Ectodermal cell (in vitro differentiated cells): Measurements from ENCODE around the gene RPRM.
"Not testable (repeated sequence)": the region's sequence is repeated elsewhere in the genome, so short reads cannot be mapped to it uniquely, and the experiment has no call there.

Source experiments
- H3K27ac ChIP-seq: 2 replicates; pipeline ENCODE4 v1.7.0; 2013; ENCODE audit warnings: mild to moderate bottlenecking, low read depth, low read length; ENCODE audit not compliant: insufficient read depth, poor library complexity, severe bottlenecking
- H3K27me3 ChIP-seq: 2 replicates; pipeline ENCODE4 v1.7.0; 2013; ENCODE audit warnings: mild to moderate bottlenecking, low read length; ENCODE audit not compliant: insufficient read depth, control insufficient read depth, poor library complexity, severe bottlenecking
- H3K36me3 ChIP-seq: one replicate; pipeline ENCODE4 v1.7.0; 2013; ENCODE audit warnings: low read length; ENCODE audit not compliant: control insufficient read depth, insufficient read depth
- H3K4me1 ChIP-seq: one replicate; pipeline ENCODE4 v1.7.0; 2013; ENCODE audit warnings: low read length; ENCODE audit not compliant: control insufficient read depth, insufficient read depth
- H3K4me3 ChIP-seq: 2 replicates; pipeline ENCODE4 v1.7.0; 2013; ENCODE audit warnings: low read depth, low read length, control low read depth; ENCODE audit not compliant: insufficient read depth
- H3K9me3 ChIP-seq: 2 replicates; pipeline ENCODE4 v1.7.0; 2013; ENCODE audit warnings: mild to moderate bottlenecking, low read length, moderate library complexity; ENCODE audit not compliant: control insufficient read depth
- WGBS, 2 experiments: methylation state at CpG; one replicate each; pipeline ENCODE4 v1.1.7; 2013; ENCODE audit warnings: missing lambda C conversion rate in 2 of 2; 5-methylcytosine and 5-hydroxymethylcytosine counted together

RPRM gene

DNA sequence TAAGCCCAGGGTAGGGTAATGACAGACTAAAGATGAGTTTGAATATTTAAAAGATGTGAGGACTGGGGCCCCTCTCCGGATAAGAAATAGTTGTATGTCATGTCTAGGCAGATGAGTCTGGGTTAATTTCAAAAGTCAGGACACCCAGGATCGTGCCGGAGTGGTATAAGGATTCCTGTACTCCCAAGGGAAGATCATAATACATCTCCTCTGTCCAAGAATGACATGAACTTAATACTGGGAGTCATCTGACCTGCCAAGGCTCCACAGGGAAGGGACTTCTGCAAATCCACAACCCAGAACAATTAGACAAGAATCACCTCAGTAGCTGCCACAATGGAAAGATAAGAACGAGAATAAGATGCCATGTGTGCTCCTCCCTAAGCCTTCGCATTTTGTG, 17.1 kb downstream of the RPRM start:
- no peaks in the 10 kb centered on the region for H3K27me3 ChIP-seq
- 90 to 91% methylated on average over 5 of the region's 5 CpGs for WGBS, 2 experiments

DNA sequence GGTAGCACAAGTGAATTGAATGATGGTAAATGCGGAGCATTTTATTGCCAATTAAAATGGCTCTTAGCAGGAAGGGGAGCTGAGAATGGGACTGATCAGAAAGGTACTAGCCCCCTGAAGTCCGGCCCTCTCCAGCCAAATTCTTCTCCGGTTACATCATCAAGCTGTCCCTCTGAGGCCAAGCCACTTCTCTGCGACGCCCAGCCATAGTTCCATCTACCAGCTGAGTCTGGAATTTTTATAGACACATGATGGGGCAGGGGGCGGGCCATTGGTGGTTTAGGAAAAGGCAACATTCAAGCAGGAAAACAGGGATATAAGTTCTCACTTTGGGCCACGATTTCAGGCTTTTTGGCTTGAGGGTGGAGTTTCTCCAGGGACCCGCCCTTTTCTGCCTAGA, 22.7 kb downstream of the RPRM start:
- Histone ChIP-seq H3K4me1 (no peaks in the 10 kb centered on the region), H3K27me3 (no peaks in the 10 kb centered on the region), H3K27ac (no peak overlapping the region), H3K4me3 (no peak overlapping the region), H3K9me3 (no peaks in the 10 kb centered on the region), H3K36me3 (no peaks in the 10 kb centered on the region)
- WGBS, 2 experiments, result 90 to 96% methylated on average over 8 of the region's 8 CpGs

More for the DNA sequence above, 17.1 kb downstream of the RPRM start:
- Histone ChIP-seq H3K9me3 (no peaks in the 10 kb centered on the region), H3K4me3 (no peak overlapping the region), H3K4me1 (no peaks in the 10 kb centered on the region), H3K27ac (no peak overlapping the region), H3K36me3 (no peaks in the 10 kb centered on the region)

DNA sequence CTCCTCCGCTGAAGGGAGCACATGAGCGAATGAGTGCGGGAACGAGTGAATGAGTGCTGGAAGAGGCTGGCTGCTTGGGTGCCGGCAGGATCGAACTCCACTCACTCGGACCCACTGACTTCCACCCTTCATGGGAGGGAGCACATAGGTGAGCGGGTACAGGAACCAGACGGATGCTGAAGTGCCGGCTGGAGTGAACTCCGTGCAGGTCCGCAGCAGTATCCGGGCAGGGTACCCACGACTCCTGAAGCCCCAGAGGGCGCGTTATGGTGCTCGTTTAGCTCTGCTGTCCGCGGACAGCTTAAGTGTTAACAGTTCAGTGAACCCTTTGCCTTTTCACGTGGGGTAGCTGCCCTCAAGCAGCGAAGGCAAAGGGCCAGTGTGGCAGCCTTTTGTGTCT, 23.2 kb downstream of the RPRM start:
- no peaks in the 10 kb centered on the region for H3K4me1 ChIP-seq
- no peak overlapping the region for H3K4me3 ChIP-seq
- no peaks in the 10 kb centered on the region for H3K9me3 ChIP-seq
- no peak overlapping the region for H3K27ac ChIP-seq
- WGBS, 2 experiments, result 92 to 94% methylated on average over 21 of the region's 21 CpGs
- no peaks in the 10 kb centered on the region for H3K36me3 ChIP-seq
- H3K27me3 ChIP-seq, result no peaks in the 10 kb centered on the region

DNA sequence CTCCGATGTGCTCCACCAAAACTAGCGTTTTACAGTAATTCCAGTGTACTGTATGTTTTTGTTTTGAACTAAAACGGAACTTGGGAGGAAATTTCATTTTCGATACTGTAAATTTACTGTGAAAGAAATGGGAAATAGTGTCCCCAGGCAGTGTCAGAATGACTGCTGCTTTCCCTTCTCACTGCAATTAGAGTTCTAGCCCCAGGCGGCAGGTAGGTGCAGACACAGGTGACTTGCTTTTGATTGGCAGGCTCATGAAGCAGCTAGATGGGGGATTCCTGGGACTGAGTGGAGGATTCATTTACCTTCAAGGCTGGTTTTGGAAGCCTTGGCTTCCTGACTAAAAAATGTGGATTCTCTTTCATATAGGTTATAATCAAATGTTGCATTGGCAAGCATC, 27.0 kb downstream of the RPRM start:
- H3K4me1 ChIP-seq, result no peaks in the 10 kb centered on the region
- no peak overlapping the region for H3K27ac ChIP-seq
- H3K36me3 ChIP-seq, result no peaks in the 10 kb centered on the region
- H3K9me3 ChIP-seq, result no peaks in the 10 kb centered on the region
- 91 to 98% methylated on average over 5 of the region's 5 CpGs for WGBS, 2 experiments
- no peaks in the 10 kb centered on the region for H3K27me3 ChIP-seq
- H3K4me3 ChIP-seq, result no peak overlapping the region

DNA sequence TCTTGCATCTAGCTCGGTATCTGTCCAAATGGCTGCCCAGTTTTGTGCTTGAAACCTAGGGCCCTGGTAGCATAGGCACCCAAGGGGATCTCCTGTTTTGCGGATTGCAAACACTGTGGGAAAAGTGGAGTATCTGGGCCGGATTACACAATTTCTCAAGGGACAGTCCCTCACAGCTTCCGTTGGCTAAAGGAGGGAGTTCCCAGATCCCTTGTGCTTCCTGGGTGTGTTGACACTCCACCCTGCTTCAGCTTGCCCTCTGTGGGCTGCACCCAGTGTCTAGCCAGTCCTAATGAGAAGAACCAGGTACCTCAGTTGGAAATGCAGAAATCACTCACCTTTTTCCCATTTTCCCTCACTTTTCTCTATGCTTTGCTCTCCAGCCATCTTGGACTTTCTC, 35.5 kb downstream of the RPRM start:
- 70 to 71% methylated on average over 4 of the region's 4 CpGs for WGBS, 2 experiments
- Histone ChIP-seq H3K27ac (no peak overlapping the region), H3K27me3 (no peaks in the 10 kb centered on the region), H3K4me1 (no peaks in the 10 kb centered on the region), H3K9me3 (no peaks in the 10 kb centered on the region), H3K4me3 (no peak overlapping the region), H3K36me3 (no peaks in the 10 kb centered on the region)

DNA sequence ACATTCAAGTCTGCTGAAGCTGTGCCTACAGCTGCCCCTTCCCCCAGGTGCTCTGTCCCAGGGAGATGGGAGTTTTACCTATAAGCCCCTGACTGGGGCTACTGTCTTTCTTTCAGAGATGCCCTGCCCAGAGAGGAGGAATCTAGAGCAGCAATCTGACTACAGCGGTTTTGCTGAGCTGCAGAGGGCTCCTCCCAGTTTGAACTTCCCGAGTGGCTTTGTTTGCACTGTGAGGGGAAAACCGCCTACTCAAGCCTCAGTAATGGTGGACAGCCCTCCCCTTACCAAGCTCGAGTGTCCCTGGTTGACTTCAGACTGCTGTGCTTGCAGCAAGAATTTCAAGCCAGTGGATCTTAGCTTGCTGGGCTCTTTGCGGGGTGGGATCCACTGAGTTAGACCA, 35.9 kb downstream of the RPRM start:
- not testable (repeated sequence) for H3K4me1 ChIP-seq, H3K36me3 ChIP-seq, H3K27me3 ChIP-seq, H3K27ac ChIP-seq, H3K9me3 ChIP-seq, H3K4me3 ChIP-seq
- WGBS, 2 experiments, result 65 to 70% methylated on average over 5 of the region's 5 CpGs

DNA sequence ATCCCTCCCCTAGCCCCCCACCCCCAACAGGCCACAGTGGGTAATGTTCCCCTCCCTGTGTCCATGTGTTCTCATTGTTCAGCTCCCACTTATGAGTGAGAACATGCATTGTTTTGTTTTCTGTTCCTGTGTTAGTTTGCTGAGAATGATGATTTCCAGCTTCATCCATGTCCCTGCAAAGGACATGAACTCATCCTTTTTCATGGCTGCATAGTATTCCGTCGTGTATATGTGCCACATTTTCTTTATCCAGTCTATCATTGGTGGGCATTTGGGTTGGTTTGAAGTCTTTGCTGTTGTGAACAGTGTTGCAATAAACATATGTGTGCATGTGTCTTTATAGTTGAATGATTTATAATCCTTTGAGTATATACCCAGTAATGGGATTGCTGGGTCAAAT, 38.5 kb downstream of the RPRM start:
- WGBS, 2 experiments, result 89 to 100% methylated on average over 2 of the region's 2 CpGs
- H3K4me3 ChIP-seq, H3K36me3 ChIP-seq, H3K27me3 ChIP-seq, H3K9me3 ChIP-seq, H3K27ac ChIP-seq, H3K4me1 ChIP-seq: not testable (repeated sequence)

DNA sequence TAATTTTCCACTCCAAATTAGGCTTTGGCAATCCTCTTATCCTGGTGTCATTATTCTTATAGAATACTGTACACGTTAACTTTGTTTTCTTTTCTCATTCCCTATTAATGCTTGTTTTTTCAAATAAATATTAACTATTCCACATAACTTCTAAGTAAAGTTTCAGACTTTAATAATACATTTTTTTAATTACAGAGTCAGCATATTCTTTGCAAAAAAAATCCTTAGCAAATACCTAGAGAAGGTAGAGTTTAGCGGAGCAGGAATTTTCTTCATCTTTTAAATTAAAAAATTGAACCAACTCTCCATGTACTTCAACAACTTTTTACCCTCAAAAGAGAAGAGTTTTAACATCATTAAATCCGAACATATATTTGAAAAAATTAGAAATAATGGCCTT, 45.2 kb downstream of the RPRM start:
- Histone ChIP-seq H3K9me3 (no peaks in the 10 kb centered on the region), H3K4me3 (no peak overlapping the region), H3K27me3 (no peaks in the 10 kb centered on the region), H3K36me3 (no peaks in the 10 kb centered on the region), H3K4me1 (no peaks in the 10 kb centered on the region), H3K27ac (no peak overlapping the region)
- WGBS, 2 experiments, result 100% methylated on average over 1 to 2 of the region's 3 CpGs

DNA sequence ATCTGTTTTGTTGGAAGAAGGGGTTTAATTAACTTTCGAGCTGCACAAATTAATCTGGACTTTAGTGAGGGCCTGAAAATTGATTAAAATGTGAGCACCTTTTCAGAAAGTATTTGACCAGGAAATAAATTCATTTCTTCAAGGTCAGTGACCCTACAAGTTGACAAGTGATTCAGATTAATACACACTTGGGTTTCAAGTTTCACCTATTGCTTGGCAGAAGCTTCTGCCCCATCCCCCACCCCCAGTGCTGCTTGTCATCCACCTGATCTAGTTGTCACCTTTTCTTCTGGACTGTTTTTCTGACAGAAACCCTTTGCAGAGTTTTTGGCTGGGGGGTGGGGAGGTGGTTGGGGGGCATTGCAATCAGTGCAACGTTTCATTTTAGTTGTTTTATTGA, 46.2 kb downstream of the RPRM start:
- Histone ChIP-seq H3K27ac (no peak overlapping the region), H3K36me3 (no peaks in the 10 kb centered on the region), H3K27me3 (no peaks in the 10 kb centered on the region), H3K4me3 (no peak overlapping the region), H3K9me3 (no peaks in the 10 kb centered on the region), H3K4me1 (no peaks in the 10 kb centered on the region)
- 95 to 97% methylated on average over 1 of the region's 2 CpGs for WGBS, 2 experiments

DNA sequence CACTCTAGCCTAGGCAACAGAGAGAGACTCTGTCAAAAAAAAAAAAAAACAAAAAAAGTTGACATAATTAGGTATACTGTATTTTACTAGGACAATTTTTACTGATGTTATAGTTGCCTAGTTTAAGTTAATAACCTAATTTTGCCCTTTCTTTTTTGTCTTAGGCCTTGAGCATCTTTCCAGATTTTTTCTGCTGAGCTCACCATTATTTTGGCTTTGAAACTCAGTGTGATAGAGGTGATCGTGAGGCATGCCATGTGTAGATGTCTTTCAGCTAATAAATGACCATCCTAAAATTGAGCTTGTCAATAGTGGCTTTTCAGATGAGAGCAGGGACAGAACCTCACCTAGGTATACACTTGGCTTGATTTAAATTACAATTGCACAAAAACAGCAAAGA, 47.4 kb downstream of the RPRM start:
- Histone ChIP-seq H3K4me3 (no peak overlapping the region), H3K9me3 (no peaks in the 10 kb centered on the region), H3K27ac (no peak overlapping the region), H3K4me1 (no peaks in the 10 kb centered on the region), H3K27me3 (no peaks in the 10 kb centered on the region), H3K36me3 (no peaks in the 10 kb centered on the region)
- WGBS, 2 experiments, result 88 to 100% methylated on average over 1 of the region's 1 CpG
